ENCODE measurements around the gene EPYC.
"Not testable (repeated sequence)": the region's sequence is repeated elsewhere in the genome, so short reads cannot be mapped to it uniquely, and the experiment has no call there.

The EPYC gene

GRCh38 chr12:90991952-90992465 is 12.8 kb downstream of the EPYC start:
- Histone ChIP-seq H3K4me3 (ENCODE audit: low read length) (no peak overlapping the region), H3K9me3 (ENCODE audit: control insufficient read depth, insufficient read depth, low read length) (no peaks in the 10 kb centered on the region), H3K27me3 (ENCODE audit: control insufficient read depth, insufficient read depth, low read length) (no peaks in the 10 kb centered on the region; the same call in 1 of the 2 replicates), H3K4me1 (ENCODE audit: control insufficient read depth, insufficient read depth, low read length) (no peaks in the 10 kb centered on the region), H3K27ac (ENCODE audit: low read length) (no peak overlapping the region), H3K36me3 (ENCODE audit: control insufficient read depth, insufficient read depth, low read length) (no peaks in the 10 kb centered on the region)
- WGBS (ENCODE audit: insufficient coverage, insufficient read length) = no CpG with 5 or more reads among the region's 3 CpGs
- no peak for DNase-seq (ENCODE audit: low read depth, low spot score)

- Histone ChIP-seq H3K9me3 (ENCODE audit: control insufficient read depth, insufficient read depth, low read length) (peaks cover 1% of the 10 kb centered on the region; the same call in 1 of the 2 replicates), H3K4me3 (ENCODE audit: low read length) (no peak overlapping the region), H3K27me3 (ENCODE audit: control insufficient read depth, insufficient read depth, low read length) (peaks cover 9% of the 10 kb centered on the region), H3K4me1 (ENCODE audit: control insufficient read depth, insufficient read depth, low read length) (no peaks in the 10 kb centered on the region), H3K36me3 (ENCODE audit: control insufficient read depth, insufficient read depth, low read length) (no peaks in the 10 kb centered on the region), H3K27ac (ENCODE audit: low read length) (no peak overlapping the region)
- WGBS (ENCODE audit: insufficient coverage, insufficient read length) = no CpG with 5 or more reads among the region's 3 CpGs
- DNase-seq (ENCODE audit: low read depth, low spot score) = no peak
Measured at GRCh38 chr12:90990611-90991010, 14.2 kb downstream of the EPYC start.

GRCh38 chr12:90989686-90990111 is 15.1 kb downstream of the EPYC start:
- Histone ChIP-seq H3K9me3 (ENCODE audit: control insufficient read depth, insufficient read depth, low read length) (peaks cover 1% of the 10 kb centered on the region; the same call in 1 of the 2 replicates), H3K4me1 (ENCODE audit: control insufficient read depth, insufficient read depth, low read length) (no peaks in the 10 kb centered on the region), H3K36me3 (ENCODE audit: control insufficient read depth, insufficient read depth, low read length) (no peaks in the 10 kb centered on the region), H3K27me3 (ENCODE audit: control insufficient read depth, insufficient read depth, low read length) (peaks cover 14% of the 10 kb centered on the region), H3K4me3 (ENCODE audit: low read length) (no peak overlapping the region), H3K27ac (ENCODE audit: low read length) (no peak overlapping the region)
- no peak for DNase-seq (ENCODE audit: low read depth, low spot score)
- no CpG with 5 or more reads among the region's 1 CpG for WGBS (ENCODE audit: insufficient coverage, insufficient read length)

GRCh38 chr12:90987520-90987919 is 17.3 kb downstream of the EPYC start:
- Histone ChIP-seq H3K27ac (ENCODE audit: low read length) (no peak overlapping the region), H3K4me1 (ENCODE audit: control insufficient read depth, insufficient read depth, low read length) (no peaks in the 10 kb centered on the region), H3K27me3 (ENCODE audit: control insufficient read depth, insufficient read depth, low read length) (peaks cover 21% of the 10 kb centered on the region), H3K9me3 (ENCODE audit: control insufficient read depth, insufficient read depth, low read length) (peaks cover 1% of the 10 kb centered on the region; the same call in 1 of the 2 replicates), H3K4me3 (ENCODE audit: low read length) (no peak overlapping the region), H3K36me3 (ENCODE audit: control insufficient read depth, insufficient read depth, low read length) (no peaks in the 10 kb centered on the region)
- no peak for DNase-seq (ENCODE audit: low read depth, low spot score)
- WGBS (ENCODE audit: insufficient coverage, insufficient read length) = no CpG with 5 or more reads among the region's 1 CpG

- Histone ChIP-seq H3K4me3 (ENCODE audit: low read length) (no peak overlapping the region), H3K27me3 (ENCODE audit: control insufficient read depth, insufficient read depth, low read length) (peaks cover 24% of the 10 kb centered on the region)
- no CpG with 5 or more reads among the region's 1 CpG for WGBS (ENCODE audit: insufficient coverage, insufficient read length)
Measured at GRCh38 chr12:90987101-90987500, 17.7 kb downstream of the EPYC start.

GRCh38 chr12:90985331-90985730 is 19.4 kb downstream of the EPYC start:
- DNase-seq (ENCODE audit: low read depth, low spot score); H3K4me1 ChIP-seq (ENCODE audit: control insufficient read depth, insufficient read depth, low read length); H3K9me3 ChIP-seq (ENCODE audit: control insufficient read depth, insufficient read depth, low read length); H3K27ac ChIP-seq (ENCODE audit: low read length); H3K36me3 ChIP-seq (ENCODE audit: control insufficient read depth, insufficient read depth, low read length); H3K4me3 ChIP-seq (ENCODE audit: low read length): not testable (repeated sequence)
- no CpG with 5 or more reads among the region's 3 CpGs for WGBS (ENCODE audit: insufficient coverage, insufficient read length)
- H3K27me3 ChIP-seq (ENCODE audit: control insufficient read depth, insufficient read depth, low read length) = peaks cover 27% of the 10 kb centered on the region

More at GRCh38 chr12:90987101-90987500, 17.7 kb downstream of the EPYC start:
- peaks cover 1% of the 10 kb centered on the region; the same call in 1 of the 2 replicates for H3K9me3 ChIP-seq (ENCODE audit: control insufficient read depth, insufficient read depth, low read length)
- no peak for DNase-seq (ENCODE audit: low read depth, low spot score)
- H3K4me1 ChIP-seq (ENCODE audit: control insufficient read depth, insufficient read depth, low read length) = no peaks in the 10 kb centered on the region
- no peaks in the 10 kb centered on the region for H3K36me3 ChIP-seq (ENCODE audit: control insufficient read depth, insufficient read depth, low read length)
- H3K27ac ChIP-seq (ENCODE audit: low read length) = no peak overlapping the region

- WGBS (ENCODE audit: insufficient coverage, insufficient read length) = no CpG with 5 or more reads among the region's 3 CpGs
- Histone ChIP-seq H3K27me3 (ENCODE audit: control insufficient read depth, insufficient read depth, low read length) (peaks cover 29% of the 10 kb centered on the region), H3K4me1 (ENCODE audit: control insufficient read depth, insufficient read depth, low read length) (no peaks in the 10 kb centered on the region), H3K27ac (ENCODE audit: low read length) (no peak overlapping the region), H3K4me3 (ENCODE audit: low read length) (no peak overlapping the region), H3K36me3 (ENCODE audit: control insufficient read depth, insufficient read depth, low read length) (no peaks in the 10 kb centered on the region), H3K9me3 (ENCODE audit: control insufficient read depth, insufficient read depth, low read length) (peaks cover 1% of the 10 kb centered on the region; the same call in 1 of the 2 replicates)
- peak; percentile 29 for DNase-seq (ENCODE audit: low read depth, low spot score)
Measured at GRCh38 chr12:90984114-90984513, 20.7 kb downstream of the EPYC start.

GRCh38 chr12:90982170-90982569 is 22.6 kb downstream of the EPYC start:
- WGBS (ENCODE audit: insufficient coverage, insufficient read length) = no CpG with 5 or more reads among the region's 1 CpG
- no peak overlapping the region for H3K27ac ChIP-seq (ENCODE audit: low read length)
- DNase-seq (ENCODE audit: low read depth, low spot score) = no peak
- no peaks in the 10 kb centered on the region for H3K4me1 ChIP-seq (ENCODE audit: control insufficient read depth, insufficient read depth, low read length)
- no peak overlapping the region for H3K4me3 ChIP-seq (ENCODE audit: low read length)
- peaks cover 1% of the 10 kb centered on the region; the same call in 1 of the 2 replicates for H3K9me3 ChIP-seq (ENCODE audit: control insufficient read depth, insufficient read depth, low read length)
- no peaks in the 10 kb centered on the region for H3K36me3 ChIP-seq (ENCODE audit: control insufficient read depth, insufficient read depth, low read length)
- peaks cover 29% of the 10 kb centered on the region for H3K27me3 ChIP-seq (ENCODE audit: control insufficient read depth, insufficient read depth, low read length)

- H3K9me3 ChIP-seq (ENCODE audit: control insufficient read depth, insufficient read depth, low read length) = no peaks in the 10 kb centered on the region
- no peak for DNase-seq (ENCODE audit: low read depth, low spot score)
- H3K4me1 ChIP-seq (ENCODE audit: control insufficient read depth, insufficient read depth, low read length) = no peaks in the 10 kb centered on the region
- H3K4me3 ChIP-seq (ENCODE audit: low read length) = no peak overlapping the region
- no peak overlapping the region for H3K27ac ChIP-seq (ENCODE audit: low read length)
- no CpG with 5 or more reads among the region's 3 CpGs for WGBS (ENCODE audit: insufficient coverage, insufficient read length)
- H3K36me3 ChIP-seq (ENCODE audit: control insufficient read depth, insufficient read depth, low read length) = no peaks in the 10 kb centered on the region
- peaks cover 15% of the 10 kb centered on the region for H3K27me3 ChIP-seq (ENCODE audit: control insufficient read depth, insufficient read depth, low read length)
Measured at GRCh38 chr12:90979951-90980350, 24.8 kb downstream of the EPYC start.

GRCh38 chr12:90979019-90979418 is 25.8 kb downstream of the EPYC start:
- Histone ChIP-seq H3K4me3 (ENCODE audit: low read length) (no peak overlapping the region), H3K4me1 (ENCODE audit: control insufficient read depth, insufficient read depth, low read length) (no peaks in the 10 kb centered on the region), H3K27ac (ENCODE audit: low read length) (no peak overlapping the region), H3K36me3 (ENCODE audit: control insufficient read depth, insufficient read depth, low read length) (no peaks in the 10 kb centered on the region), H3K9me3 (ENCODE audit: control insufficient read depth, insufficient read depth, low read length) (no peaks in the 10 kb centered on the region), H3K27me3 (ENCODE audit: control insufficient read depth, insufficient read depth, low read length) (peaks cover 15% of the 10 kb centered on the region)
- no peak for DNase-seq (ENCODE audit: low read depth, low spot score)
- WGBS (ENCODE audit: insufficient coverage, insufficient read length) = no CpG with 5 or more reads among the region's 3 CpGs

GRCh38 chr12:90978117-90978770 is 26.5 kb downstream of the EPYC start:
- peaks cover 12% of the 10 kb centered on the region for H3K27me3 ChIP-seq (ENCODE audit: control insufficient read depth, insufficient read depth, low read length)
- H3K36me3 ChIP-seq (ENCODE audit: control insufficient read depth, insufficient read depth, low read length) = no peaks in the 10 kb centered on the region
- no peak for DNase-seq (ENCODE audit: low read depth, low spot score)
- H3K9me3 ChIP-seq (ENCODE audit: control insufficient read depth, insufficient read depth, low read length) = no peaks in the 10 kb centered on the region
- no CpG with 5 or more reads among the region's 1 CpG for WGBS (ENCODE audit: insufficient coverage, insufficient read length)
- no peaks in the 10 kb centered on the region for H3K4me1 ChIP-seq (ENCODE audit: control insufficient read depth, insufficient read depth, low read length)
- no peak overlapping the region for H3K4me3 ChIP-seq (ENCODE audit: low read length)
- H3K27ac ChIP-seq (ENCODE audit: low read length) = no peak overlapping the region
